Adipose tissue (tissue), 3 donors: Measurements from ENCODE around the gene EGFLAM. TPM values are rescaled to one million over a fixed set of nuclear protein-coding genes. Genes with fewer than 3 reads are reported as not detected.

Experiments
- H3K27ac ChIP-seq: one replicate; pipeline ENCODE4 v1.5.1; 2013; ENCODE audit warnings: low read depth, low read length
- whole genome bisulfite sequencing, 3 donors: extraction: QIAGEN DNeasy Blood & Tissue Kit; methylation state at CpG; one replicate each; pipeline ENCODE4 v1.1.7; 2013; 5-methylcytosine and 5-hydroxymethylcytosine counted together
- polyA plus RNA-seq, 3 donors: library from polyadenylated mRNA; stranded (reverse); fragments of 200-250 nt; gene quantifications; one replicate each; pipeline ENCODE4 v1.2.3, GENCODE V29; 2013
- donor health status: healthy with polysubstance abuse.
- donor health status: Bipolar disorder and iron deficiency.
- donor health status: healthy.

EGFLAM gene
- polyA plus RNA-seq, 3 donors = 7.5 to 76.7 (median 25.9) TPM

DNA sequence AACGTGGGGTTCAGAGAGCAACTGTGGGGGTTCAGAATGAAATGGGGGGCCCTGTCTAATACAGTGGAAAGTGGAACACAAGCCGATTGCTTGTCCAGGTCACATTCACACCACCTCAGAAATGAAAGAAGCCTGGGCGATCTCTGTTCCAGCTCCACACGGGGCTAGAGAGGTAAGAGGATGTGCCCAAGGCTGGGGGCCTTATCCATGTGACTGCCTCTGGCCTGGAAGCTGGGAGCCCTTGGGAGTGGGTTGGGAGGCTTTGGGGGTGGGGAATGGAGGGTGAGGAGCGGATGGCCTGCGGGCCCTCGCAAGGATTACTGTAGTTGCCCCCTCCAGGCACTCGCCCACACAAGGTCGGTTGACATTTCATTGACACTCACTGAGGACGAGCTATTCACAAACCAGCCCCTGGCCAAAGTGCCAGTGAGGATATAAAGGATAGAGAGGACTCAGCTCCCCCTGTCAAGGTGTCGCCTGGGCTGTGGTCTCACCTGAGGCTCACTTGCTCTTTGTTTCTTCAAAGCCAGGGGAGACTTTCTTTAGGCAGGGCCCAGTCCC lies 211.4 kb downstream of the EGFLAM start:
- WGBS, 3 donors = 81 to 86% (median 82%) methylated on average over 11 of the region's 11 CpGs
- peak overlapping the region; percentile 74 for H3K27ac ChIP-seq

DNA sequence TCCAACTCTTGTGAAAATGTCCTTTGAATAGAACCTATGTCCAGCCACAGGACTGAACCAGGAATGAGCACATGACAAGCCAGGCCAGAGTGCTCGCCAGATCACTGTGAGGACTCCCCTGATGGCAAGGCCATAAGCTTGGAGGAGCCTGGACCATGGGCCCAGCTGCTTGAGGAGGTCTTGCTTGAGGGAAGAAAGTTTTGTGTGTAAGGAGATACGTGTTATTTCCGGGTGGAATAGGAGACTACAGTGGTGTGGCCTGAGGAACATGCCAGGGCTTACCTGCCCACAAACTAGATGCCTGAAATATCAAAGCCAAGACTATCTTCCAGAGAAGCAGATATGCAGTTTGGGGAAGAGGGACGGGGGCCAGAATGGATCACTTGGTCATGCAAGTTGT lies 213.3 kb downstream of the EGFLAM start:
- H3K27ac ChIP-seq = no peak overlapping the region
- WGBS, 3 donors = 91 to 97% (median 94%) methylated on average over 4 of the region's 4 CpGs

DNA sequence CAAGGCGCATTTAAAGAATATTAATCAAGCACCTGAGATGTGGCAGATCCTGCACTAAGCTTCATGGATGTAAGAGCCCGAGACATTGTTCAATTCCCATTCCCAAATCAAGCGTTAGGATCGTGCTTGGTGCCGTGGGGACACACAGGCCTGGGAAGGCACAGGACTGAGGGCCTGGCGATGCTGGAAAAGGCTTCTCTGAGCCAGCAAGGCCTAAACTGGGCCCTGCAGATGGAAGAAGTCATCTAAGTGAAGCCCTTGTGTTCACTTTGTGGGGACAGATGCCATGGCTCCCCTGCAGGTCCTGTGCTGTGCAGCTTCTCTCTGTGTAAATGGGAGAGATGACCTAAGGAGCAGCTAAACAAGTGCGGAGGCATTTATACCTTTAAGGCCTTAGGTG lies 214.2 kb downstream of the EGFLAM start:
- no peak overlapping the region for H3K27ac ChIP-seq
- 92 to 97% (median 92%) methylated on average over 7 of the region's 7 CpGs for WGBS, 3 donors

DNA sequence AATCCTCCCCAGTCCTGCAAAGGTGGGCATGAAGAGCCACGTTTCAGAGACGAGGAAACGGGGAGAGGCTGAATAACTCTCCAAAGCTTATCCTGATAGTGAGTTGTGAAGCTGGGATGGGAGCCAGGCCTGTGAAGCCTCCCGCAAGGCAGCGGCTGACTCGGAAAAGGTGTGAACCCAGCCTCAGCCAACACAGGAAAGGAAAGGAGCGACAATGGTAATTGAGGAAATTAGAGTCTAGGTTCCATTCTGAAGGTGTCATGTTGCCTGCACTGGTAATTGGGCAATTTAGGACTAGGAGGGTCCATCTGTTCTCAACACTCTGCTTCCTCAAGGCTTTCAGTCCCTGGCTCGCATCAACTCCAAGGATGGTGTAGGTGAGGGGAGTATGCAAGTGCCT lies 214.6 kb downstream of the EGFLAM start:
- 31 to 43% (median 34%) methylated on average over 8 of the region's 8 CpGs for WGBS, 3 donors
- H3K27ac ChIP-seq = no peak overlapping the region

- no peak overlapping the region for H3K27ac ChIP-seq
- 68 to 90% (median 72%) methylated on average over 3 of the region's 3 CpGs for WGBS, 3 donors
Measured at GRCh38 chr5:38478166-38478565, 219.8 kb downstream of the EGFLAM start.

GRCh38 chr5:38478878-38479277 lies 220.5 kb downstream of the EGFLAM start:
- WGBS, 3 donors = 71 to 76% (median 73%) methylated on average over 3 of the region's 3 CpGs
- no peak overlapping the region for H3K27ac ChIP-seq

DNA sequence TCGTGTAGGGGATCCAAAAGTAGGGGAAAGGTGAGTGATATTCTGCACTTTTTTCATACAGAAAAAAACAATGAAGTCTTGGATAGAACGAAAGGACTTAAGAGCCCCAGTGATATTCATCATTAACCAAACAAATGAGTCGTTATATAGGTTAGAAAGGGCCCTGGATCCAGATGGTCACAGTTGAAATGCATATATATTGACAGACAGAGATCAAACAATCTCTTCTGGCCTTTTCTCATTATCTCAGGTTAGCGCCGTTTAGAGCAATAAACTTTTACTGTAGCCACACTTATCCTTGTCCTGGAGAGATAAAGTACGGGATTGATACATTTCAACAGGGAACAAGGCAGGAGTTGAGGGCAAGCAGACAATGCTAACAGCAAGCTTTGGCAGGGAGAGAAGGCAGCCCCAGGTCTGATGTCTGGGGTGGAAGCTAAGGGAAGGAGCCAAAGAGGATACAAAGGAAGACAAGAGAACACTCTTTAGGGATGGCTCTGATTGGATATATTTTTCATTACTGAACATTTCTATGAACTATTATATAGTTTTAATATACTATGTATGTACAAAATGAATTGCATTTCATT lies 221.1 kb downstream of the EGFLAM start:
- WGBS, 3 donors = 38 to 58% (median 54%) methylated on average over 6 of the region's 6 CpGs

GRCh38 chr5:38483805-38484398 lies 225.5 kb downstream of the EGFLAM start:
- no peak overlapping the region for H3K27ac ChIP-seq
- 91 to 93% (median 93%) methylated on average over 10 of the region's 10 CpGs for WGBS, 3 donors

More for the DNA sequence above, 221.1 kb downstream of the EGFLAM start:
- no peak overlapping the region for H3K27ac ChIP-seq

DNA sequence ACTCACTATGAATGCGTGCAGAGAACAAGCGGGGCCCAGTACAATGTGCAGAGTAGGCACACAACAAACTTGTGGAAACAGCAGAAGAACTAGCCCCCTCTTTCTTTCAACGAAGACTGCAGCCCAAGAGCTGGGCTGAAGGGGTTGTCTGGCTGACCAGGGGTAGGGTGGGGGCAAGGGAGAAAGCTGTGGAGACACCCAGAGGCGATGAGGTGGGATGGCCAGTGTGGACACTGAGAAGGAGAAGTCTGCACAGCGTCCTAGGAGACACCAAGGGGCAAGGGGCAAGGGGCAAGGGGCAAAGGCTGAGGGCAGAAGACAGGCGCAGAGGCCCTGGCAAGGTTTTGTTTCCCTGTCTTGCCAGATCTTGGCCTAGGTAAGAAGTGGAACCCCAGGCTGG lies 235.8 kb downstream of the EGFLAM start:
- no peak overlapping the region for H3K27ac ChIP-seq
- 88 to 92% (median 91%) methylated on average over 6 of the region's 6 CpGs for WGBS, 3 donors

GRCh38 chr5:38494763-38495162 lies 236.4 kb downstream of the EGFLAM start:
- 78 to 85% (median 79%) methylated on average over 7 of the region's 7 CpGs for WGBS, 3 donors
- no peak overlapping the region for H3K27ac ChIP-seq

GRCh38 chr5:38497946-38498345 lies 239.6 kb downstream of the EGFLAM start:
- 70 to 83% (median 72%) methylated on average over 2 of the region's 2 CpGs for WGBS, 3 donors
- H3K27ac ChIP-seq = no peak overlapping the region

GRCh38 chr5:38500573-38501260 lies 242.4 kb downstream of the EGFLAM start:
- no peak overlapping the region for H3K27ac ChIP-seq
- WGBS, 3 donors = 84 to 91% (median 89%) methylated on average over 4 of the region's 4 CpGs

DNA sequence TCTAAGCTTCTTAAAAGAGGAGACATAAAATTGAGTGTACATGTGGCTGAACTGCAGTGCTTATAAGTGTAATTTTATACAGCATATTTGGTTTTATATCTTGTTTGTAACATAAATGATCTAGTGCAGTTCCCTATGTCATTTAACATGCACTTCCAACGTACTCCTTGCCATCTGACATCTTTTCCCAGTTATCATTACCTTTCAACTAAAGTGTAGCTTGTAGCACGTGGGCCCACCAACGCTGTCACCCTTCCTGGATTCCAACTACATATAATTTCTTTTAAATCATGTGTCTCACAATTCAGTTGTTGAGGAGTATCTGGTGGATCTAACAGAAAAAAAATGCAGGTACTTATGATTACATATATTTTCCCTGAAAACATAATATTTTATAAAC lies 247.9 kb downstream of the EGFLAM start:
- H3K27ac ChIP-seq = no peak overlapping the region
- 87 to 91% (median 88%) methylated on average over 3 of the region's 3 CpGs for WGBS, 3 donors

DNA sequence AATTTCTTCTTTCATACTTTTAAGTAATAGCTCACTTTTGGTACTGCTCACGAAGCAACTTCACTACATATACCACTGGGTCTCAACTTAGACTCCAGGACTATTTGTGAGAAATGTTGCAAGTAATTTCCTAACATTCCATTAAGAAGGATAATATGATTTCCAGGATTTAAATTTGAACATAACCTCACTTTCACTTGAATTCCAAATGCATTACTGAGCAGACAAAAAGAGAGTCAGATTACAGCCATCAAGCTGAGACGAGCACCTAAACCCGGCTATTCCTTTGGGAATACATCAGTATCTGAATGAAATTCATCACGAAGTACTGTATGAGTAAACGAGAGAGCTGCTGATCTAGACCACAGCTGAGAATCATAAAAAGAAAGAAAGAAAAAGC lies 250.8 kb downstream of the EGFLAM start:
- no peak overlapping the region for H3K27ac ChIP-seq
- WGBS, 3 donors = 53 to 84% (median 63%) methylated on average over 5 of the region's 5 CpGs
